BLaER1 treated with 17β-estradiol and CSF1 and Interleukin-3, amounts not matched to agents 10 nM and 100 nM (cell line): ENCODE measurements around the gene RIPK3.
"Not testable (repeated sequence)": the region's sequence is repeated elsewhere in the genome, so short reads cannot be mapped to it uniquely, and the experiment has no call there.

Source experiments
- H3K27ac ChIP-seq, 11 experiments: shearing (Covaris generic); formaldehyde crosslinking; 2 replicates each; pipeline ENCODE4 v1.8.1; 2022
- H3K27me3 ChIP-seq, 11 experiments: shearing (Covaris generic); formaldehyde crosslinking; 2 replicates each; pipeline ENCODE4 v1.8.1; 2022
- H3K36me3 ChIP-seq, 11 experiments: shearing (Covaris generic); formaldehyde crosslinking; 2 replicates each; pipeline ENCODE4 v1.8.1; 2022
- H3K4me1 ChIP-seq, 10 experiments: shearing (Covaris generic); formaldehyde crosslinking; 2 replicates each; pipeline ENCODE4 v1.8.1; 2022
- H3K4me2 ChIP-seq, 11 experiments: shearing (Covaris generic); formaldehyde crosslinking; 2 replicates each; pipeline ENCODE4 v1.8.1; 2022
- H3K4me3 ChIP-seq, 10 experiments: shearing (Covaris generic); formaldehyde crosslinking; 2 replicates each; pipeline ENCODE4 v1.8.1; 2022
- H3K9ac ChIP-seq, 11 experiments: shearing (Covaris generic); formaldehyde crosslinking; 2 replicates each; pipeline ENCODE4 v1.8.1; 2022
- H3K9me3 ChIP-seq, 11 experiments: shearing (Covaris generic); formaldehyde crosslinking; replicated peaks in 1 of 11; 2 replicates each; pipeline ENCODE4 v1.8.1; 2022
- H4K20me1 ChIP-seq, 11 experiments: shearing (Covaris generic); formaldehyde crosslinking; 2 replicates each; pipeline ENCODE4 v1.8.1; 2022
- Cebpa-rat ChIP-seq, 11 experiments: shearing (Covaris generic); IDR thresholded peaks; 2 replicates each; pipeline ENCODE4 v1.8.1; 2022

RIPK3 gene

GRCh38 chr14:24372701-24373416 is 33.1 kb upstream of the RIPK3 start:
- Histone ChIP-seq H3K36me3 (peaks cover 0 to 75% (median 61%) of the 10 kb centered on the region in 11 experiments; a peak in 20 of 22 replicates), H3K4me1 (peaks cover 15 to 71% (median 53%) of the 10 kb centered on the region in 10 experiments; a peak in 19 of 20 replicates), H3K9ac (no peak overlapping the region), H4K20me1 (peaks cover 0 to 4% (median 0%) of the 10 kb centered on the region in 11 experiments; a peak in 1 of 22 replicates), H3K27me3 (no peaks in the 10 kb centered on the region), H3K27ac (no peak overlapping the region), H3K4me2 (0 out of 22 replicates have a peak overlapping the region, but pooled peaks of 1 of the 11 experiments have one; percentile 3), H3K4me3 (no peak overlapping the region), H3K9me3 (no peaks in the 10 kb centered on the region)
- no peak for TF ChIP-seq Cebpa-rat (IDR thresholded peaks at IDR 0.05)

DNA sequence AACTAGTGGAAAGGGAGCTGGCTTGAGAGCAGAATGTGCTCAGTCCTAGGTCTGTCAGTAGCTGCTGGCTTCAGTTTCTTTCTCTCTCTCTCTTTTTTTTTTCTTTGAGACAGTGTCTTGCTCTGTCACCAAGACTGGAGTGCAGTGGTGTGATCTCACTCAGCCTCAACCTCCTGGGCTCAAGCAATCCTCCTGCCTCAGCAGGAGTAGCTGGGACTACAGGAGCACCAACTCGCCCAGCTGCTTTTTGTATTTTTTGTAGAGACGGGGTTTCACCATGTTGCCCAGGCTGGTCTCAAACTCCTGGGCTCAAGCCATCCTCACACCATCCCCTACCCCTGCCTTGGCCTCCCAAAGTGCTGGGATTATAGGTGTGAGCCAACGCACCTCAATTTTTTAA is 31.8 kb upstream of the RIPK3 start:
- not testable (repeated sequence) for H3K9me3 ChIP-seq, H3K9ac ChIP-seq, H3K4me3 ChIP-seq

DNA sequence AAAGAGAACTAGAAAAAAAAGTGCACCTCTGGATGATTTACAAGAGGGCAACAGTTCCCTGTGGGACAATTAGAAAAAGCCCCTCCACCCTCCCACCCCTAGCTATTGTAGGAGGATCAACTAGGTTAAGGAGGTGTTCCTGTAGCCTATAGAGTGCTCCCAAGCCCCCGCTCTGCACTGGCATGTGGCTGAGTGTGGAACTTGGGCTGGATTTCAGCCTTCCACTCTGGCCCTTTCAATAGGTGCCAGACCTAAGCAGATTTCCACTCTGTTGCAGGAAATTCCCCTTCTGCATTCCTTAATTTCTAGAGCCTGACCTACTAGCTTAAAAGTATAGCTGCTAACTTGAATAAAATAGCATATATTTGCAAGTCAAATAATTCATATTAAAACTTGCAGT is 31.0 kb upstream of the RIPK3 start:
- H3K36me3 ChIP-seq = peaks cover 0 to 56% (median 43%) of the 10 kb centered on the region in 11 experiments; a peak in 20 of 22 replicates
- H3K4me1 ChIP-seq = peaks cover 23 to 62% (median 40%) of the 10 kb centered on the region in 10 experiments
- H3K9me3 ChIP-seq = no peaks in the 10 kb centered on the region
- 0 out of 22 replicates have a peak overlapping the region, but pooled peaks of 1 of the 11 experiments have one; percentile 31 for H3K27ac ChIP-seq
- H3K4me3 ChIP-seq = no peak overlapping the region
- no peak for TF ChIP-seq Cebpa-rat (IDR thresholded peaks at IDR 0.05)
- H3K4me2 ChIP-seq = peak overlapping the region in 3 of 11 experiments; percentile 36 to 89 (median 86); a peak in 3 of 22 replicates
- peaks cover 0 to 4% (median 0%) of the 10 kb centered on the region in 11 experiments; a peak in 1 of 22 replicates for H4K20me1 ChIP-seq
- H3K27me3 ChIP-seq = no peaks in the 10 kb centered on the region
- no peak overlapping the region for H3K9ac ChIP-seq

More for the DNA sequence above, 31.8 kb upstream of the RIPK3 start:
- Histone ChIP-seq H3K4me1 (peaks cover 25 to 62% (median 45%) of the 10 kb centered on the region in 10 experiments), H3K4me2 (peak overlapping the region in 2 of 11 experiments; percentile 15 to 21; a peak in 2 of 22 replicates), H3K36me3 (peaks cover 0 to 64% (median 51%) of the 10 kb centered on the region in 11 experiments; a peak in 20 of 22 replicates)
- not testable (repeated sequence) for H4K20me1 ChIP-seq, H3K27ac ChIP-seq, H3K27me3 ChIP-seq

DNA sequence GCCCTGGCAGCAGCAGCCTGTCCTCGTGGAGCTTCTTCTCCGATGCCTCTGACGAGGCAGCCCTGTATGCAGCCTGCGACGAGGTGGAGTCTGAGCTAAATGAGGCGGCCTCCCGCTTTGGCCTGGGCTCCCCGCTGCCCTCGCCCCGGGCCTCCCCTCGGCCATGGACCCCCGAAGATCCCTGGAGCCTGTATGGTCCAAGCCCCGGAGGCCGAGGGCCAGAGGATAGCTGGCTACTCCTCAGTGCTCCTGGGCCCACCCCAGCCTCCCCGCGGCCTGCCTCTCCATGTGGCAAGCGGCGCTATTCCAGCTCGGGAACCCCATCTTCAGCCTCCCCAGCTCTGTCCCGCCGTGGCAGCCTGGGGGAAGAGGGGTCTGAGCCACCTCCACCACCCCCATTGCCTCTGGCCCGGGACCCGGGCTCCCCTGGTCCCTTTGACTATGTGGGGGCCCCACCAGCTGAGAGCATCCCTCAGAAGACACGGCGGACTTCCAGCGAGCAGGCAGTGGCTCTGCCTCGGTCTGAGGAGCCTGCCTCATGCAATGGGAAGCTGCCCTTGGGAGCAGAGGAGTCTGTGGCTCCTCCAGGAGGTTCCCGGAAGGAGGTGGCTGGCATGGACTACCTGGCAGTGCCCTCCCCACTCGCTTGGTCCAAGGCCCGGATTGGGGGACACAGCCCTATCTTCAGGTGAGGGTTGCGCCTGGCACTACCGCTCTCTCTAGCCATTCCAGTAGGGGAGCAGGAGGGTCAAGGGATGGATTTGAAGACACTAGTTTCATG is 30.3 kb upstream of the RIPK3 start:
- Histone ChIP-seq H3K27ac (peak overlapping the region in 1 of 11 experiments; percentile 31; a peak in 1 of 22 replicates), H4K20me1 (peaks cover 0 to 4% (median 0%) of the 10 kb centered on the region in 11 experiments; a peak in 1 of 22 replicates), H3K27me3 (no peaks in the 10 kb centered on the region), H3K9ac (peak overlapping the region in 1 of 11 experiments; percentile 35; a peak in 3 of 22 replicates), H3K4me1 (peaks cover 23 to 62% (median 40%) of the 10 kb centered on the region in 10 experiments), H3K9me3 (no peaks in the 10 kb centered on the region), H3K36me3 (peaks cover 0 to 50% (median 39%) of the 10 kb centered on the region in 11 experiments; a peak in 20 of 22 replicates), H3K4me3 (no peak overlapping the region), H3K4me2 (peak overlapping the region in 7 of 11 experiments; percentile 5 to 89 (median 36); a peak in 9 of 22 replicates)
- TF ChIP-seq Cebpa-rat (IDR thresholded peaks at IDR 0.05) = no peak

DNA sequence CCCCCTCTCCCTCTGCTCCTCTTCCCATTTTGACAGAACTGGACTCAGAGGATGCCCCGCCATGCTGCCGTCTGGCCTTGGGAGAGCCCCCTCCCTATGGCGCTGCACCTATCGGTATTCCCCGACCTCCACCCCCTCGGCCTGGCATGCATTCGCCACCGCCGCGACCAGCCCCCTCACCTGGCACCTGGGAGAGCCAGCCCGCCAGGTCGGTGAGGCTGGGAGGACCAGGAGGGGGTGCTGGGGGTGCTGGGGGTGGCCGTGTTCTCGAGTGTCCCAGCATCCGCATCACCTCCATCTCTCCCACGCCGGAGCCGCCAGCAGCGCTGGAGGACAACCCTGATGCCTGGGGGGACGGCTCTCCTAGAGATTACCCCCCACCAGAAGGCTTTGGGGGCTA is 29.7 kb upstream of the RIPK3 start:
- Histone ChIP-seq H3K9ac (peak overlapping the region in 6 of 11 experiments; percentile 84 to 94 (median 89); a peak in 9 of 22 replicates), H3K36me3 (peaks cover 0 to 43% (median 32%) of the 10 kb centered on the region in 11 experiments; a peak in 20 of 22 replicates), H3K27ac (peak overlapping the region in 7 of 11 experiments; percentile 86 to 96 (median 92); a peak in 8 of 22 replicates), H4K20me1 (peaks cover 0 to 4% (median 0%) of the 10 kb centered on the region in 11 experiments; a peak in 1 of 22 replicates), H3K4me3 (peak overlapping the region in 5 of 10 experiments; percentile 76 to 94 (median 82); a peak in 7 of 20 replicates), H3K4me1 (peaks cover 26 to 59% (median 42%) of the 10 kb centered on the region in 10 experiments), H3K4me2 (peak overlapping the region; percentile 84 to 99 (median 94); a peak in 19 of 22 replicates), H3K9me3 (no peaks in the 10 kb centered on the region), H3K27me3 (no peaks in the 10 kb centered on the region)
- TF ChIP-seq Cebpa-rat (IDR thresholded peaks at IDR 0.05) = no peak

GRCh38 chr14:24368562-24369252 is 28.9 kb upstream of the RIPK3 start:
- Histone ChIP-seq H3K4me2 (peak overlapping the region; percentile 84 to 99 (median 94)), H3K27ac (peak overlapping the region; percentile 40 to 96 (median 87); a peak in 21 of 22 replicates), H3K9me3 (no peaks in the 10 kb centered on the region), H3K9ac (peak overlapping the region; percentile 77 to 94 (median 84)), H3K36me3 (peaks cover 0 to 36% (median 25%) of the 10 kb centered on the region in 11 experiments; a peak in 20 of 22 replicates), H3K4me3 (peak overlapping the region; percentile 55 to 94 (median 78)), H3K27me3 (no peaks in the 10 kb centered on the region), H4K20me1 (peaks cover 0 to 4% (median 0%) of the 10 kb centered on the region in 11 experiments; a peak in 1 of 22 replicates), H3K4me1 (peaks cover 26 to 56% (median 40%) of the 10 kb centered on the region in 10 experiments)
- TF ChIP-seq Cebpa-rat (IDR thresholded peaks at IDR 0.05) = no peak

- Histone ChIP-seq H3K4me2 (peak overlapping the region; percentile 84 to 99 (median 94)), H3K36me3 (peaks cover 0 to 31% (median 19%) of the 10 kb centered on the region in 11 experiments; a peak in 20 of 22 replicates), H4K20me1 (peaks cover 0 to 4% (median 0%) of the 10 kb centered on the region in 11 experiments; a peak in 1 of 22 replicates), H3K4me1 (peaks cover 26 to 56% (median 40%) of the 10 kb centered on the region in 10 experiments), H3K9me3 (no peaks in the 10 kb centered on the region), H3K9ac (peak overlapping the region; percentile 77 to 94 (median 84)), H3K27ac (peak overlapping the region; percentile 40 to 96 (median 87); a peak in 21 of 22 replicates), H3K27me3 (no peaks in the 10 kb centered on the region), H3K4me3 (peak overlapping the region; percentile 55 to 94 (median 78))
- no peak for TF ChIP-seq Cebpa-rat (IDR thresholded peaks at IDR 0.05)
These were observed 28.4 kb upstream of the RIPK3 start for GRCh38 chr14:24368212-24368561.
